Muscle layer of duodenum (tissue), 2 donors: Measurements from ENCODE around the gene RARRES2.
A peak's percentile ranks its signal among the peaks of the same experiment; 100 is the strongest.

Source experiments
- H3K27ac ChIP-seq: one replicate; pipeline ENCODE4 v1.7.0; 2013; ENCODE audit warnings: mild to moderate bottlenecking, low read length
- H3K27me3 ChIP-seq: one replicate; pipeline ENCODE4 v1.7.0; 2013; ENCODE audit warnings: low read depth, mild to moderate bottlenecking, control low read depth, low read length
- H3K36me3 ChIP-seq, 2 donors: one replicate each; pipeline ENCODE4 v1.7.0; 2013; ENCODE audit warnings: low read length in 2 of 2, control low read depth in 1 of 2, mild to moderate bottlenecking in 1 of 2; ENCODE audit not compliant: insufficient read depth in 2 of 2, control insufficient read depth in 1 of 2
- H3K4me1 ChIP-seq, 2 donors: one replicate each; pipeline ENCODE4 v1.7.0; 2013; ENCODE audit warnings: low read length in 2 of 2, mild to moderate bottlenecking in 2 of 2, control low read depth in 1 of 2, moderate library complexity in 1 of 2; ENCODE audit not compliant: insufficient read depth in 2 of 2, control insufficient read depth in 1 of 2
- H3K4me3 ChIP-seq, 2 donors: one replicate each; pipeline ENCODE4 v1.7.0; 2013; ENCODE audit warnings: low read length in 2 of 2, low read depth in 1 of 2, mild to moderate bottlenecking in 1 of 2
- H3K9me3 ChIP-seq, 2 donors: one replicate each; pipeline ENCODE4 v1.7.0; 2013; ENCODE audit warnings: low read length in 2 of 2, control low read depth in 1 of 2, mild to moderate bottlenecking in 1 of 2; ENCODE audit not compliant: control insufficient read depth in 1 of 2
- donor health status: healthy.

RARRES2 gene

GRCh38 chr7:150334108-150334507 is 7.3 kb downstream of the RARRES2 start:
- Histone ChIP-seq H3K36me3 (peaks cover 0 to 21% of the 10 kb centered on the region in 2 donors), H3K4me1 (peaks cover 9 to 46% of the 10 kb centered on the region in 2 donors), H3K27me3 (no peaks in the 10 kb centered on the region), H3K4me3 (no peak overlapping the region), H3K27ac (no peak overlapping the region), H3K9me3 (no peaks in the 10 kb centered on the region)

GRCh38 chr7:150333659-150334058 is 7.8 kb downstream of the RARRES2 start:
- Histone ChIP-seq H3K4me3 (no peak overlapping the region), H3K4me1 (peaks cover 9 to 42% of the 10 kb centered on the region in 2 donors), H3K36me3 (peaks cover 0 to 25% of the 10 kb centered on the region in 2 donors), H3K9me3 (no peaks in the 10 kb centered on the region), H3K27ac (no peak overlapping the region), H3K27me3 (no peaks in the 10 kb centered on the region)

- Histone ChIP-seq H3K27ac (no peak overlapping the region), H3K4me3 (no peak overlapping the region), H3K4me1 (peaks cover 8 to 36% of the 10 kb centered on the region in 2 donors), H3K9me3 (no peaks in the 10 kb centered on the region), H3K27me3 (no peaks in the 10 kb centered on the region), H3K36me3 (peaks cover 0 to 25% of the 10 kb centered on the region in 2 donors)
These were observed 8.4 kb downstream of the RARRES2 start for GRCh38 chr7:150332852-150333635.

GRCh38 chr7:150330211-150330885 is 11.1 kb downstream of the RARRES2 start:
- Histone ChIP-seq H3K4me3 (no peak overlapping the region), H3K27me3 (no peaks in the 10 kb centered on the region), H3K36me3 (peaks cover 6 to 21% of the 10 kb centered on the region in 2 donors), H3K4me1 (peaks cover 0 to 10% of the 10 kb centered on the region in 2 donors), H3K9me3 (no peaks in the 10 kb centered on the region), H3K27ac (no peak overlapping the region)

- H3K36me3 ChIP-seq, result peaks cover 6 to 21% of the 10 kb centered on the region in 2 donors
- H3K27ac ChIP-seq, result no peak overlapping the region
These were observed 11.9 kb downstream of the RARRES2 start for GRCh38 chr7:150329331-150330120.

GRCh38 chr7:150327308-150327707 is 14.1 kb downstream of the RARRES2 start:
- Histone ChIP-seq H3K9me3 (no peaks in the 10 kb centered on the region), H3K36me3 (peaks cover 6 to 21% of the 10 kb centered on the region in 2 donors), H3K27ac (no peak overlapping the region), H3K4me3 (no peak overlapping the region), H3K27me3 (no peaks in the 10 kb centered on the region), H3K4me1 (peaks cover 0 to 5% of the 10 kb centered on the region in 2 donors)

More at GRCh38 chr7:150329331-150330120, 11.9 kb downstream of the RARRES2 start:
- Histone ChIP-seq H3K9me3 (no peaks in the 10 kb centered on the region), H3K4me1 (peaks cover 0 to 1% of the 10 kb centered on the region in 2 donors), H3K27me3 (no peaks in the 10 kb centered on the region), H3K4me3 (no peak overlapping the region)

GRCh38 chr7:150326657-150327268 is 14.7 kb downstream of the RARRES2 start:
- no peaks in the 10 kb centered on the region for H3K9me3 ChIP-seq
- H3K4me3 ChIP-seq, result no peak overlapping the region
- no peaks in the 10 kb centered on the region for H3K27me3 ChIP-seq
- H3K27ac ChIP-seq, result no peak overlapping the region
- H3K36me3 ChIP-seq, result peaks cover 6 to 21% of the 10 kb centered on the region in 2 donors
- H3K4me1 ChIP-seq, result peaks cover 0 to 11% of the 10 kb centered on the region in 2 donors

- Histone ChIP-seq H3K27me3 (no peaks in the 10 kb centered on the region), H3K27ac (no peak overlapping the region), H3K4me1 (peaks cover 0 to 11% of the 10 kb centered on the region in 2 donors), H3K36me3 (peaks cover 6 to 18% of the 10 kb centered on the region in 2 donors), H3K9me3 (no peaks in the 10 kb centered on the region), H3K4me3 (no peak overlapping the region)
These were observed 15.5 kb downstream of the RARRES2 start for GRCh38 chr7:150325901-150326300.

- Histone ChIP-seq H3K4me1 (peaks cover 0 to 11% of the 10 kb centered on the region in 2 donors), H3K4me3 (no peak overlapping the region), H3K9me3 (no peaks in the 10 kb centered on the region), H3K36me3 (peaks cover 6 to 17% of the 10 kb centered on the region in 2 donors), H3K27me3 (no peaks in the 10 kb centered on the region), H3K27ac (peak overlapping the region; percentile 19)
These were observed 16.3 kb downstream of the RARRES2 start for GRCh38 chr7:150325110-150325611.

GRCh38 chr7:150324373-150324961 is 17.0 kb downstream of the RARRES2 start:
- H3K27me3 ChIP-seq, result no peaks in the 10 kb centered on the region
- peaks cover 6 to 12% of the 10 kb centered on the region in 2 donors for H3K36me3 ChIP-seq
- H3K4me1 ChIP-seq, result peaks cover 0 to 11% of the 10 kb centered on the region in 2 donors
- no peaks in the 10 kb centered on the region for H3K9me3 ChIP-seq
- H3K4me3 ChIP-seq, result peak overlapping the region; percentile 28 to 79
- H3K27ac ChIP-seq, result peak overlapping the region; percentile 19
